Measurements from ENCODE around the gene RNF39. TPM values are rescaled to one million over a fixed set of nuclear protein-coding genes. Genes with fewer than 3 reads are reported as not detected.

Gene RNF39
- total and polyA plus RNA-seq, 4 experiments from 2014 or later: 0.21 TPM; not detected in 3

GRCh38 chr6:30102414-30102969 lies 26.9 kb upstream of the RNF39 start:
- no peaks in the 10 kb centered on the region for H3K9me3 ChIP-seq (ENCODE audit: control insufficient read depth in 1 of 2, low read length in 2 of 2)
- H3K4me1 Mint-ChIP-seq: peaks cover 30 to 56% (median 44%) of the 10 kb centered on the region in 4 donors

GRCh38 chr6:30101444-30102413 lies 26.2 kb upstream of the RNF39 start:
- peak; percentile 29 to 65 (median 35) for DNase-seq
- Histone ChIP-seq H3K4me3 (ENCODE audit: low read length in 2 of 2) (peak overlapping the region; percentile 46 to 60), H3K27ac (ENCODE audit: low read depth, low read length) (peak overlapping the region; percentile 18), H3K27me3 (ENCODE audit: insufficient read depth, low read length) (peaks cover 20% of the 10 kb centered on the region), H3K9me3 (ENCODE audit: control insufficient read depth in 1 of 2, low read length in 2 of 2) (no peaks in the 10 kb centered on the region), H3K36me3 (ENCODE audit: insufficient read depth, low read length) (no peaks in the 10 kb centered on the region), H3K4me1 (ENCODE audit: insufficient read depth, low read length) (peaks cover 48% of the 10 kb centered on the region)
- intact Hi-C loops (cut with micrococcal nuclease): loop anchor here (1.0 to 2.0 kb wide), 2 partner anchors 40 to 295 kb away; partner anchors contain the start of gene POLR1H
- POLR2A ChIA-PET (ENCODE audit: partially characterized antibody): interaction anchor here (0.9 to 4.0 kb wide), 7 partner anchors 11 to 224 kb away, joined by 3 to 38 read pairs (median 5); partner anchors contain the start of genes POLR1H, PPP1R11 and RNF39
- peaks cover 33 to 61% (median 48%) of the 10 kb centered on the region in 4 donors for H3K4me1 Mint-ChIP-seq
- peak overlapping the region; percentile 80 to 94 (median 88) for H3K4me3 Mint-ChIP-seq
- peak overlapping the region; percentile 0 to 86 (median 74) for H3K27ac Mint-ChIP-seq
- no peaks in the 10 kb centered on the region for H3K36me3 Mint-ChIP-seq
- peaks cover 0 to 2% (median 0%) of the 10 kb centered on the region in 8 donors for H3K9me3 Mint-ChIP-seq
- peaks cover 21 to 33% of the 10 kb centered on the region in 2 donors for H3K27me3 Mint-ChIP-seq
- CTCF ChIA-PET (ENCODE audit: partially characterized antibody): interaction anchor here (0.6 to 6.7 kb wide), 11 partner anchors 10 to 273 kb away, joined by 3 to 263 read pairs (median 6); partner anchors contain the start of genes POLR1H, PPP1R11, RNF39 and TRIM40

More at GRCh38 chr6:30102414-30102969, 26.9 kb upstream of the RNF39 start:
- CTCF ChIA-PET (ENCODE audit: partially characterized antibody): interaction anchor here (1.0 to 6.7 kb wide), 17 partner anchors 10 to 295 kb away, joined by 3 to 263 read pairs (median 8); partner anchors contain the start of genes POLR1H, PPP1R11, RNF39 and TRIM31
- H3K27ac ChIP-seq (ENCODE audit: low read depth, low read length): peak overlapping the region; percentile 18
- peaks cover 0 to 2% (median 0%) of the 10 kb centered on the region in 8 donors for H3K9me3 Mint-ChIP-seq
- POLR2A ChIA-PET (ENCODE audit: partially characterized antibody): interaction anchor here (1.0 to 4.0 kb wide), 10 partner anchors 11 to 224 kb away, joined by 3 to 38 read pairs (median 6); partner anchors contain the start of genes POLR1H, PPP1R11 and RNF39
- peak in 2 of 5 donors; percentile 2 to 13 for DNase-seq
- H3K27ac Mint-ChIP-seq: peak overlapping the region; percentile 61 to 93 (median 76)
- H3K27me3 Mint-ChIP-seq: peaks cover 23 to 28% of the 10 kb centered on the region in 2 donors
- H3K4me3 Mint-ChIP-seq: peak overlapping the region; percentile 84 to 94 (median 90)
- peaks cover 44% of the 10 kb centered on the region for H3K4me1 ChIP-seq (ENCODE audit: insufficient read depth, low read length)
- H3K4me3 ChIP-seq (ENCODE audit: low read length in 2 of 2): peak overlapping the region in 1 of 2 donors; percentile 48
- no peaks in the 10 kb centered on the region for H3K36me3 ChIP-seq (ENCODE audit: insufficient read depth, low read length)
- intact Hi-C loops (cut with micrococcal nuclease): loop anchor here (1.0 to 2.0 kb wide), 2 partner anchors 41 to 294 kb away; partner anchors contain the start of gene POLR1H
- peaks cover 16% of the 10 kb centered on the region for H3K27me3 ChIP-seq (ENCODE audit: insufficient read depth, low read length)
- no peaks in the 10 kb centered on the region for H3K36me3 Mint-ChIP-seq

GRCh38 chr6:30100585-30101443 lies 25.2 kb upstream of the RNF39 start:
- Mint-ChIP-seq H3K4me3 (peak overlapping the region; percentile 79 to 93 (median 85)), H3K27ac (peak overlapping the region in 4 of 7 donors; percentile 52 to 74 (median 66)), H3K36me3 (no peaks in the 10 kb centered on the region), H3K4me1 (peaks cover 33 to 61% (median 48%) of the 10 kb centered on the region in 4 donors), H3K27me3 (peaks cover 21 to 33% of the 10 kb centered on the region in 2 donors), H3K9me3 (peaks cover 0 to 2% (median 0%) of the 10 kb centered on the region in 8 donors)
- CTCF ChIA-PET (ENCODE audit: partially characterized antibody): interaction anchor here (0.6 to 6.7 kb wide), 9 partner anchors 9 to 274 kb away, joined by 3 to 263 read pairs (median 6); partner anchors contain the start of genes POLR1H, PPP1R11, RNF39 and TRIM40
- H3K27me3 ChIP-seq (ENCODE audit: insufficient read depth, low read length): peaks cover 20% of the 10 kb centered on the region
- H3K4me3 ChIP-seq (ENCODE audit: low read length in 2 of 2): peak overlapping the region; percentile 46 to 60
- peak in 1 of 5 donors; percentile 7 for DNase-seq
- intact Hi-C loops (cut with micrococcal nuclease): no loop called here
- POLR2A ChIA-PET (ENCODE audit: partially characterized antibody): interaction anchor here (0.9 to 4.0 kb wide), 6 partner anchors 26 to 225 kb away, joined by 3 to 38 read pairs (median 10); partner anchors contain the start of genes POLR1H, PPP1R11 and RNF39
- no peaks in the 10 kb centered on the region for H3K9me3 ChIP-seq (ENCODE audit: control insufficient read depth in 1 of 2, low read length in 2 of 2)
- peaks cover 48% of the 10 kb centered on the region for H3K4me1 ChIP-seq (ENCODE audit: insufficient read depth, low read length)
- no peak overlapping the region for H3K27ac ChIP-seq (ENCODE audit: low read depth, low read length)
- no peaks in the 10 kb centered on the region for H3K36me3 ChIP-seq (ENCODE audit: insufficient read depth, low read length)

GRCh38 chr6:30100154-30100553 lies 24.6 kb upstream of the RNF39 start:
- Mint-ChIP-seq H3K36me3 (no peaks in the 10 kb centered on the region), H3K27ac (peak overlapping the region in 1 of 7 donors; percentile 36), H3K4me1 (peaks cover 33 to 61% (median 48%) of the 10 kb centered on the region in 4 donors), H3K4me3 (peak overlapping the region; percentile 25 to 79 (median 60)), H3K9me3 (peaks cover 0 to 3% (median 0%) of the 10 kb centered on the region in 8 donors), H3K27me3 (peaks cover 25 to 33% of the 10 kb centered on the region in 2 donors)
- no peak for DNase-seq
- no peak overlapping the region for H3K27ac ChIP-seq (ENCODE audit: low read depth, low read length)
- H3K9me3 ChIP-seq (ENCODE audit: control insufficient read depth in 1 of 2, low read length in 2 of 2): no peaks in the 10 kb centered on the region
- H3K27me3 ChIP-seq (ENCODE audit: insufficient read depth, low read length): peaks cover 20% of the 10 kb centered on the region
- intact Hi-C loops (cut with micrococcal nuclease): no loop called here
- POLR2A ChIA-PET (ENCODE audit: partially characterized antibody): no interaction called here
- no peak overlapping the region for H3K4me3 ChIP-seq (ENCODE audit: low read length in 2 of 2)
- peaks cover 48% of the 10 kb centered on the region for H3K4me1 ChIP-seq (ENCODE audit: insufficient read depth, low read length)
- H3K36me3 ChIP-seq (ENCODE audit: insufficient read depth, low read length): no peaks in the 10 kb centered on the region
- CTCF ChIA-PET (ENCODE audit: partially characterized antibody): no interaction called here

GRCh38 chr6:30097902-30098768 lies 22.6 kb upstream of the RNF39 start:
- Mint-ChIP-seq H3K27me3 (peaks cover 30 to 35% of the 10 kb centered on the region in 2 donors), H3K4me3 (peak overlapping the region in 4 of 8 donors; percentile 12 to 73 (median 48)), H3K36me3 (no peaks in the 10 kb centered on the region), H3K9me3 (peaks cover 0 to 3% (median 0%) of the 10 kb centered on the region in 8 donors), H3K4me1 (peaks cover 30 to 55% (median 42%) of the 10 kb centered on the region in 4 donors), H3K27ac (peak overlapping the region in 2 of 7 donors; percentile 14 to 31)
- H3K36me3 ChIP-seq (ENCODE audit: insufficient read depth, low read length): no peaks in the 10 kb centered on the region
- ChIA-PET CTCF (ENCODE audit: partially characterized antibody) (no interaction called here), POLR2A (ENCODE audit: partially characterized antibody) (interaction anchor here (1.2 kb wide), 1 partner anchor 32 kb away, joined by 5 read pairs; the partner anchor contains the start of gene PPP1R11)
- no peak overlapping the region for H3K4me3 ChIP-seq (ENCODE audit: low read length in 2 of 2)
- H3K27ac ChIP-seq (ENCODE audit: low read depth, low read length): no peak overlapping the region
- H3K9me3 ChIP-seq (ENCODE audit: control insufficient read depth in 1 of 2, low read length in 2 of 2): no peaks in the 10 kb centered on the region
- peaks cover 23% of the 10 kb centered on the region for H3K27me3 ChIP-seq (ENCODE audit: insufficient read depth, low read length)
- H3K4me1 ChIP-seq (ENCODE audit: insufficient read depth, low read length): peaks cover 42% of the 10 kb centered on the region
- peak in 3 of 5 donors; percentile 14 to 41 (median 21) for DNase-seq
- intact Hi-C loops (cut with micrococcal nuclease): no loop called here
